COLO668 (cell line): ENCODE data around the gene PLAAT4.
"Not testable (repeated sequence)": the region's sequence is repeated elsewhere in the genome, so short reads cannot be mapped to it uniquely, and the experiment has no call there.

Experiments
- DNase-seq: peaks from one replicate; lab custom pipeline; 2025; ENCODE audit not compliant: unreplicated experiment; lab: John Stamatoyannopoulos, UW

Gene PLAAT4

GRCh38 chr11:63510360-63511047, 26.1 kb upstream of the PLAAT4 start:
- no peak for DNase-seq

- DNase-seq, result no peak
Measured at GRCh38 chr11:63511048-63511748, 25.4 kb upstream of the PLAAT4 start.

- DNase-seq, result no peak
Measured at GRCh38 chr11:63512816-63513215, 23.8 kb upstream of the PLAAT4 start.

- DNase-seq, result no peak
Measured at GRCh38 chr11:63516109-63516508, 20.5 kb upstream of the PLAAT4 start.

GRCh38 chr11:63517156-63517555, 19.5 kb upstream of the PLAAT4 start:
- no peak for DNase-seq

GRCh38 chr11:63518548-63518947, 18.1 kb upstream of the PLAAT4 start:
- no peak for DNase-seq

GRCh38 chr11:63520606-63521170, 15.9 kb upstream of the PLAAT4 start:
- DNase-seq, result no peak

GRCh38 chr11:63521896-63522295, 14.7 kb upstream of the PLAAT4 start:
- DNase-seq, result no peak

- no peak for DNase-seq
Measured at GRCh38 chr11:63523151-63523550, 13.5 kb upstream of the PLAAT4 start.

GRCh38 chr11:63527667-63528066, 8.9 kb upstream of the PLAAT4 start:
- DNase-seq, result no peak

- DNase-seq, result not testable (repeated sequence)
Measured at GRCh38 chr11:63528156-63528555, 8.5 kb upstream of the PLAAT4 start.

- DNase-seq, result not testable (repeated sequence)
Measured at GRCh38 chr11:63528729-63529278, 7.8 kb upstream of the PLAAT4 start.

GRCh38 chr11:63529373-63529772, 7.2 kb upstream of the PLAAT4 start:
- DNase-seq, result not testable (repeated sequence)

- no peak for DNase-seq
Measured at GRCh38 chr11:63530021-63530420, 6.6 kb upstream of the PLAAT4 start.

GRCh38 chr11:63531074-63531792, 5.4 kb upstream of the PLAAT4 start:
- DNase-seq, result not testable (repeated sequence)

GRCh38 chr11:63532117-63532516, 4.5 kb upstream of the PLAAT4 start:
- DNase-seq, result no peak

GRCh38 chr11:63532799-63533475, 3.7 kb upstream of the PLAAT4 start:
- DNase-seq, result no peak

- DNase-seq, result no peak
Measured at GRCh38 chr11:63534076-63534475, 2.5 kb upstream of the PLAAT4 start.

- DNase-seq, result no peak
Measured at GRCh38 chr11:63534895-63535461, 1.6 kb upstream of the PLAAT4 start.

GRCh38 chr11:63535734-63536133, 874 bp upstream of the PLAAT4 start:
- DNase-seq, result no peak
